ENCODE data around the gene ATP6V1G3.
"Not testable (repeated sequence)": the region's sequence is repeated elsewhere in the genome, so short reads cannot be mapped to it uniquely, and the experiment has no call there.

The ATP6V1G3 gene

GRCh38 chr1:198540580-198540979 lies at the start of gene ATP6V1G3:
TSS of gene ATP6V1G3 (minus strand) at chr1:198540680. CDS start at chr1:198540650, 30 bp downstream.
- no peak for DNase-seq (ENCODE audit: extremely low read depth in 1 of 2, low read depth in 1 of 2)

GRCh38 chr1:198588845-198589244 lies 48.4 kb upstream of the ATP6V1G3 start:
- DNase-seq (ENCODE audit: extremely low read depth in 1 of 2, low read depth in 1 of 2): no peak

- no peak for DNase-seq (ENCODE audit: extremely low read depth in 1 of 2, low read depth in 1 of 2)
Measured at GRCh38 chr1:198584163-198584562, 43.7 kb upstream of the ATP6V1G3 start.

- not testable (repeated sequence) for DNase-seq (ENCODE audit: extremely low read depth in 1 of 2, low read depth in 1 of 2)
Measured at GRCh38 chr1:198583209-198583802, 42.8 kb upstream of the ATP6V1G3 start.

GRCh38 chr1:198577444-198577843 lies 37.0 kb upstream of the ATP6V1G3 start:
- DNase-seq (ENCODE audit: extremely low read depth in 1 of 2, low read depth in 1 of 2): no peak

- no peak for DNase-seq (ENCODE audit: extremely low read depth in 1 of 2, low read depth in 1 of 2)
Measured at GRCh38 chr1:198575798-198576641, 35.5 kb upstream of the ATP6V1G3 start.

GRCh38 chr1:198575292-198575691 lies 34.8 kb upstream of the ATP6V1G3 start:
- DNase-seq (ENCODE audit: extremely low read depth in 1 of 2, low read depth in 1 of 2): no peak

GRCh38 chr1:198574325-198574724 lies 33.8 kb upstream of the ATP6V1G3 start:
- DNase-seq (ENCODE audit: extremely low read depth in 1 of 2, low read depth in 1 of 2): no peak

GRCh38 chr1:198564716-198565115 lies 24.2 kb upstream of the ATP6V1G3 start:
- no peak for DNase-seq (ENCODE audit: extremely low read depth in 1 of 2, low read depth in 1 of 2)

- DNase-seq (ENCODE audit: extremely low read depth in 1 of 2, low read depth in 1 of 2): no peak
Measured at GRCh38 chr1:198564157-198564556, 23.7 kb upstream of the ATP6V1G3 start.

GRCh38 chr1:198563583-198563982 lies 23.1 kb upstream of the ATP6V1G3 start:
- no peak for DNase-seq (ENCODE audit: extremely low read depth in 1 of 2, low read depth in 1 of 2)

- no peak for DNase-seq (ENCODE audit: extremely low read depth in 1 of 2, low read depth in 1 of 2)
Measured at GRCh38 chr1:198560161-198560560, 19.7 kb upstream of the ATP6V1G3 start.

- no peak for DNase-seq (ENCODE audit: extremely low read depth in 1 of 2, low read depth in 1 of 2)
Measured at GRCh38 chr1:198559362-198559761, 18.9 kb upstream of the ATP6V1G3 start.

- no peak for DNase-seq (ENCODE audit: extremely low read depth in 1 of 2, low read depth in 1 of 2)
Measured at GRCh38 chr1:198558402-198558801, 17.9 kb upstream of the ATP6V1G3 start.

GRCh38 chr1:198556971-198557370 lies 16.5 kb upstream of the ATP6V1G3 start:
- DNase-seq (ENCODE audit: extremely low read depth in 1 of 2, low read depth in 1 of 2): peak in 1 of 2 donors; percentile 11

- DNase-seq (ENCODE audit: extremely low read depth in 1 of 2, low read depth in 1 of 2): no peak
Measured at GRCh38 chr1:198552668-198553416, 12.4 kb upstream of the ATP6V1G3 start.

- no peak for DNase-seq (ENCODE audit: extremely low read depth in 1 of 2, low read depth in 1 of 2)
Measured at GRCh38 chr1:198550941-198551524, 10.6 kb upstream of the ATP6V1G3 start.

GRCh38 chr1:198549866-198550265 lies 9.4 kb upstream of the ATP6V1G3 start:
- no peak for DNase-seq (ENCODE audit: extremely low read depth in 1 of 2, low read depth in 1 of 2)

- no peak for DNase-seq (ENCODE audit: extremely low read depth in 1 of 2, low read depth in 1 of 2)
Measured at GRCh38 chr1:198548890-198549289, 8.4 kb upstream of the ATP6V1G3 start.

GRCh38 chr1:198545156-198545555 lies 4.7 kb upstream of the ATP6V1G3 start:
- no peak for DNase-seq (ENCODE audit: extremely low read depth in 1 of 2, low read depth in 1 of 2)

- DNase-seq (ENCODE audit: extremely low read depth in 1 of 2, low read depth in 1 of 2): no peak
Measured at GRCh38 chr1:198544265-198544664, 3.8 kb upstream of the ATP6V1G3 start.
